Measurements from ENCODE around the gene KSR2.

Gene KSR2

GRCh38 chr12:117494833-117495655 is 473.7 kb downstream of the KSR2 start:
- H3K36me3 ChIP-seq (ENCODE audit: control insufficient read depth, low read length) = no peaks in the 10 kb centered on the region
- H3K79me2 ChIP-seq (ENCODE audit: control insufficient read depth, low read length) = no peaks in the 10 kb centered on the region
- H3F3A ChIP-seq (ENCODE audit: control insufficient read depth, insufficient read depth) = no peaks in the 10 kb centered on the region
- TF ChIP-seq, protein P1, sequence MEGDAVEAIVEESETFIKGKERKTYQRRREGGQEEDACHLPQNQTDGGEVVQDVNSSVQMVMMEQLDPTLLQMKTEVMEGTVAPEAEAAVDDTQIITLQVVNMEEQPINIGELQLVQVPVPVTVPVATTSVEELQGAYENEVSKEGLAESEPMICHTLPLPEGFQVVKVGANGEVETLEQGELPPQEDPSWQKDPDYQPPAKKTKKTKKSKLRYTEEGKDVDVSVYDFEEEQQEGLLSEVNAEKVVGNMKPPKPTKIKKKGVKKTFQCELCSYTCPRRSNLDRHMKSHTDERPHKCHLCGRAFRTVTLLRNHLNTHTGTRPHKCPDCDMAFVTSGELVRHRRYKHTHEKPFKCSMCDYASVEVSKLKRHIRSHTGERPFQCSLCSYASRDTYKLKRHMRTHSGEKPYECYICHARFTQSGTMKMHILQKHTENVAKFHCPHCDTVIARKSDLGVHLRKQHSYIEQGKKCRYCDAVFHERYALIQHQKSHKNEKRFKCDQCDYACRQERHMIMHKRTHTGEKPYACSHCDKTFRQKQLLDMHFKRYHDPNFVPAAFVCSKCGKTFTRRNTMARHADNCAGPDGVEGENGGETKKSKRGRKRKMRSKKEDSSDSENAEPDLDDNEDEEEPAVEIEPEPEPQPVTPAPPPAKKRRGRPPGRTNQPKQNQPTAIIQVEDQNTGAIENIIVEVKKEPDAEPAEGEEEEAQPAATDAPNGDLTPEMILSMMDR (IDR thresholded peaks at IDR 0.05; ENCODE audit: low read depth, low read length, poor library complexity, severe bottlenecking) = no peak
- no peak for TF ChIP-seq EZH2phosphoT487 (IDR thresholded peaks at IDR 0.05; ENCODE audit: borderline replicate concordance, low read length)
- no peaks in the 10 kb centered on the region for H4K20me1 ChIP-seq (ENCODE audit: control insufficient read depth, insufficient read depth, low read depth, low read length)
- H3K4me1 ChIP-seq (ENCODE audit: control insufficient read depth, low read length) = no peaks in the 10 kb centered on the region
- no peak overlapping the region for H3K4me2 ChIP-seq (ENCODE audit: low read length)
- no peak overlapping the region for H3K4me3 ChIP-seq (ENCODE audit: low read length)
- peaks cover 2% of the 10 kb centered on the region; the same call in 1 of the 2 replicates for H3K27me3 ChIP-seq (ENCODE audit: control insufficient read depth, low read length)
- no peaks in the 10 kb centered on the region for H3K9me3 ChIP-seq (ENCODE audit: control insufficient read depth, insufficient read depth, low read length)
- H3K9me2 ChIP-seq (replicated peaks; ENCODE audit: control insufficient read depth, low read length) = no peaks in the 10 kb centered on the region
- no peak overlapping the region for H3K27ac ChIP-seq (ENCODE audit: low read depth, low read length)

- H3F3A ChIP-seq (ENCODE audit: control insufficient read depth, insufficient read depth) = no peaks in the 10 kb centered on the region
- peaks cover 3% of the 10 kb centered on the region; the same call in 1 of the 2 replicates for H3K27me3 ChIP-seq (ENCODE audit: control insufficient read depth, low read length)
- no peaks in the 10 kb centered on the region for H3K9me3 ChIP-seq (ENCODE audit: control insufficient read depth, insufficient read depth, low read length)
- H4K20me1 ChIP-seq (ENCODE audit: control insufficient read depth, insufficient read depth, low read depth, low read length) = no peaks in the 10 kb centered on the region
- H3K36me3 ChIP-seq (ENCODE audit: control insufficient read depth, low read length) = no peaks in the 10 kb centered on the region
- no peak overlapping the region for H3K4me2 ChIP-seq (ENCODE audit: low read length)
- no peaks in the 10 kb centered on the region for H3K79me2 ChIP-seq (ENCODE audit: control insufficient read depth, low read length)
- no peaks in the 10 kb centered on the region for H3K4me1 ChIP-seq (ENCODE audit: control insufficient read depth, low read length)
- H3K4me3 ChIP-seq (ENCODE audit: low read length) = no peak overlapping the region
- H3K9me2 ChIP-seq (replicated peaks; ENCODE audit: control insufficient read depth, low read length) = no peaks in the 10 kb centered on the region
- TF ChIP-seq EZH2phosphoT487 (IDR thresholded peaks at IDR 0.05; ENCODE audit: borderline replicate concordance, low read length) = no peak
- TF ChIP-seq, protein P1 (IDR thresholded peaks at IDR 0.05; ENCODE audit: low read depth, low read length, poor library complexity, severe bottlenecking) = no peak
- no peak overlapping the region for H3K27ac ChIP-seq (ENCODE audit: low read depth, low read length)
These were observed 477.1 kb downstream of the KSR2 start for GRCh38 chr12:117491711-117492110.

- Histone ChIP-seq H3K36me3 (ENCODE audit: control insufficient read depth, low read length) (no peaks in the 10 kb centered on the region), H3K27ac (ENCODE audit: low read depth, low read length) (no peak overlapping the region), H3K79me2 (ENCODE audit: control insufficient read depth, low read length) (no peaks in the 10 kb centered on the region), H4K20me1 (ENCODE audit: control insufficient read depth, insufficient read depth, low read depth, low read length) (no peaks in the 10 kb centered on the region), H3K4me2 (ENCODE audit: low read length) (no peak overlapping the region), H3F3A (ENCODE audit: control insufficient read depth, insufficient read depth) (no peaks in the 10 kb centered on the region), H3K4me3 (ENCODE audit: low read length) (no peak overlapping the region), H3K9me2 (replicated peaks; ENCODE audit: control insufficient read depth, low read length) (no peaks in the 10 kb centered on the region), H3K9me3 (ENCODE audit: control insufficient read depth, insufficient read depth, low read length) (no peaks in the 10 kb centered on the region), H3K27me3 (ENCODE audit: control insufficient read depth, low read length) (peaks cover 3% of the 10 kb centered on the region; the same call in 1 of the 2 replicates), H3K4me1 (ENCODE audit: control insufficient read depth, low read length) (no peaks in the 10 kb centered on the region)
- TF ChIP-seq, protein P1 (IDR thresholded peaks at IDR 0.05; ENCODE audit: low read depth, low read length, poor library complexity, severe bottlenecking) = no peak
- TF ChIP-seq EZH2phosphoT487 (IDR thresholded peaks at IDR 0.05; ENCODE audit: borderline replicate concordance, low read length) = no peak
These were observed 478.7 kb downstream of the KSR2 start for GRCh38 chr12:117490130-117490529.
